ENCODE results near the gene ZNF587B.

- no peak for TF ChIP-seq EZH2 (IDR thresholded peaks at IDR 0.05; ENCODE audit: insufficient read depth, poor library complexity, severe bottlenecking)
- TF ChIP-seq EZH2phosphoT487 (IDR thresholded peaks at IDR 0.05; ENCODE audit: insufficient read depth, low read depth), result no peak
Measured at GRCh38 chr19:57818378-57818777, 11.7 kb upstream of the ZNF587B start.

Data from GM23248 (cell line).